H1 (cell line): ENCODE results near the gene SPATA31E1. TPM values are rescaled to one million over a fixed set of nuclear protein-coding genes. Genes with fewer than 3 reads are reported as not detected.

Source experiments
- CTCF ChIA-PET: fragments of 300-600 bp; sonication (Branson Sonifier 250); formaldehyde crosslinking; loops from one replicate; lab custom pipeline; 2021; ENCODE audit not compliant: partially characterized antibody; lab: Charles Lee
- POLR2A ChIA-PET: fragments of 300-600 bp; sonication (Branson Sonifier 250); formaldehyde crosslinking; loops from one replicate; lab custom pipeline; 2021; ENCODE audit warnings: inconsistent platforms; ENCODE audit not compliant: partially characterized antibody; lab: Charles Lee
- DNase-seq, 2 experiments: peaks; one replicate each; pipeline versions ENCODE4 v3.0.0 to v3.0.0-alpha.2; 2010 to 2022; ENCODE audit warnings: low spot score in 2 of 2, low read depth in 1 of 2, mixed read lengths in 1 of 2
- FAIRE-seq: peaks from 2 replicates; lab custom pipeline; 2011; peaks lifted over from hg19 to GRCh38; lab: Jason Lieb, UNC
- H2AFZ ChIP-seq: 2 replicates; pipeline ENCODE4 v1.8.1; 2012; ENCODE audit warnings: low read length, inconsistent platforms
- H2AK5ac ChIP-seq: 2 replicates; pipeline ENCODE4 v1.6.1; 2013; ENCODE audit warnings: low read depth, low read length
- H2BK120ac ChIP-seq: replicated peaks from 2 replicates; pipeline ENCODE3; 2013; ENCODE audit warnings: low read depth, low read length, inconsistent platforms
- H2BK12ac ChIP-seq: 2 replicates; pipeline ENCODE4 v1.6.1; 2013; ENCODE audit warnings: low read depth, low read length
- H2BK15ac ChIP-seq: 2 replicates; pipeline ENCODE4 v1.6.1; 2013; ENCODE audit warnings: low read length
- H2BK20ac ChIP-seq: 2 replicates; pipeline ENCODE4 v1.6.1; 2013; ENCODE audit warnings: low read length
- H2BK5ac ChIP-seq: 2 replicates; pipeline ENCODE4 v1.6.1; 2013; ENCODE audit warnings: low read depth, low read length
- H3K14ac ChIP-seq: 2 replicates; pipeline ENCODE4 v1.6.1; 2013; ENCODE audit warnings: inconsistent platforms; ENCODE audit not compliant: insufficient read length
- H3K18ac ChIP-seq: 2 replicates; pipeline ENCODE4 v1.6.1; 2013; ENCODE audit warnings: low read length; ENCODE audit errors: extremely low read depth
- H3K23ac ChIP-seq: 2 replicates; pipeline ENCODE4 v1.6.1; 2013; ENCODE audit warnings: inconsistent platforms; ENCODE audit not compliant: insufficient read length
- H3K23me2 ChIP-seq: 2 replicates; pipeline ENCODE4 v1.6.1; 2013; ENCODE audit warnings: low read depth, low read length
- H3K27ac ChIP-seq: 2 replicates; pipeline ENCODE4 v1.6.1; 2011; ENCODE audit warnings: low read depth, low read length, inconsistent platforms
- H3K27me3 ChIP-seq, 4 experiments: replicated peaks in 1 of 4; 1 replicate in 1 of 4; 2 replicates in 3 of 4; pipeline versions ENCODE4 v1.6.1 to v1.8.1; 2011 to 2013; ENCODE audit warnings: low read length in 3 of 4, mild to moderate bottlenecking in 3 of 4, inconsistent platforms in 2 of 4, mixed read lengths in 2 of 4, moderate library complexity in 1 of 4; ENCODE audit not compliant: control insufficient read depth in 3 of 4, insufficient read depth in 3 of 4; ENCODE audit errors: extremely low read depth in 1 of 4
- H3K36me3 ChIP-seq, 4 experiments: 2 replicates each; pipeline versions ENCODE4 v1.6.1 to v1.8.1; 2011 to 2013; ENCODE audit warnings: mild to moderate bottlenecking in 4 of 4, low read length in 3 of 4, moderate library complexity in 2 of 4, control low read depth in 1 of 4, inconsistent platforms in 1 of 4; ENCODE audit not compliant: insufficient read depth in 4 of 4, control insufficient read depth in 2 of 4
- H3K4ac ChIP-seq: replicated peaks from 2 replicates; pipeline ENCODE3; 2013; ENCODE audit warnings: low read length, low read depth, mixed read lengths, inconsistent platforms; ENCODE audit not compliant: insufficient read length
- H3K4me1 ChIP-seq, 4 experiments: replicated peaks in 1 of 4; 1 replicate in 1 of 4; 2 replicates in 3 of 4; pipeline versions ENCODE4 v1.6.1 to v1.8.1; 2011 to 2013; ENCODE audit warnings: low read length in 3 of 4, inconsistent platforms in 2 of 4, mixed read lengths in 1 of 4; ENCODE audit not compliant: insufficient read depth in 4 of 4, control insufficient read depth in 3 of 4
- H3K4me2 ChIP-seq, 2 experiments: 2 replicates each; pipeline versions ENCODE4 v1.6.1 to v1.8.1; 2011 to 2013; ENCODE audit warnings: low read depth in 2 of 2, low read length in 2 of 2, control low read depth in 1 of 2, inconsistent platforms in 1 of 2, mild to moderate bottlenecking in 1 of 2; ENCODE audit not compliant: insufficient read depth in 1 of 2
- H3K4me3 ChIP-seq, 4 experiments: fragments of 200-600, 300-600 bp in 1 of 4; sonication (generic), shearing (Covaris generic), sonication (Bioruptor Twin) in 1 of 4; 2 replicates each; pipeline versions ENCODE4 v1.5.1 to v1.8.1; 2011 to 2016; ENCODE audit warnings: low read length in 4 of 4, low read depth in 3 of 4, control low read depth in 2 of 4, inconsistent platforms in 2 of 4, mild to moderate bottlenecking in 2 of 4, mixed read lengths in 1 of 4, moderate library complexity in 1 of 4; ENCODE audit not compliant: insufficient read depth in 2 of 4; ENCODE audit errors: extremely low read depth in 1 of 4
- H3K56ac ChIP-seq: replicated peaks from 2 replicates; pipeline ENCODE3; 2013; ENCODE audit warnings: low read depth, mild to moderate bottlenecking, mixed read lengths, low read length, inconsistent platforms; ENCODE audit not compliant: insufficient read length
- H3K79me1 ChIP-seq: 2 replicates; pipeline ENCODE4 v1.6.1; 2013; ENCODE audit warnings: low read depth, low read length, control low read depth
- H3K79me2 ChIP-seq, 2 experiments: 2 replicates each; pipeline versions ENCODE4 v1.6.1 to v1.8.1; 2012 to 2013; ENCODE audit warnings: low read length in 2 of 2, mild to moderate bottlenecking in 2 of 2, inconsistent platforms in 1 of 2; ENCODE audit not compliant: insufficient read depth in 2 of 2, control insufficient read depth in 1 of 2
- H3K9ac ChIP-seq, 4 experiments: replicated peaks in 1 of 4; 1 replicate in 1 of 4; 2 replicates in 3 of 4; pipeline versions ENCODE4 v1.6.1 to v1.8.1; 2011 to 2013; ENCODE audit warnings: low read depth in 3 of 4, low read length in 3 of 4, control low read depth in 2 of 4, mild to moderate bottlenecking in 2 of 4, moderate library complexity in 2 of 4, inconsistent platforms in 1 of 4; ENCODE audit errors: extremely low read depth in 1 of 4
- H3K9me3 ChIP-seq, 2 experiments: 2 replicates each; pipeline versions ENCODE4 v1.6.1 to v1.8.1; 2012 to 2013; ENCODE audit warnings: mild to moderate bottlenecking in 2 of 2, moderate library complexity in 2 of 2, control low read depth in 1 of 2, inconsistent platforms in 1 of 2, low read depth in 1 of 2, low read length in 1 of 2, mixed read lengths in 1 of 2; ENCODE audit not compliant: insufficient read depth in 2 of 2
- H4K20me1 ChIP-seq, 2 experiments: replicated peaks in 1 of 2; 2 replicates each; pipeline versions ENCODE3 to v1.8.1; 2011 to 2013; ENCODE audit warnings: inconsistent platforms in 2 of 2, low read length in 2 of 2, mild to moderate bottlenecking in 1 of 2; ENCODE audit not compliant: insufficient read depth in 2 of 2, control insufficient read depth in 1 of 2
- H4K5ac ChIP-seq: 2 replicates; pipeline ENCODE4 v1.6.1; 2013; ENCODE audit warnings: low read length, low read depth, mixed read lengths, inconsistent platforms; ENCODE audit not compliant: insufficient read length
- H4K8ac ChIP-seq: 2 replicates; pipeline ENCODE4 v1.8.0; 2013; ENCODE audit warnings: mild to moderate bottlenecking, moderate library complexity, low read length, inconsistent platforms; ENCODE audit not compliant: insufficient read depth; ENCODE audit errors: extremely low read depth
- H4K91ac ChIP-seq: replicated peaks from 2 replicates; pipeline ENCODE3; 2013; ENCODE audit warnings: low read length, mixed read lengths, inconsistent platforms; ENCODE audit not compliant: insufficient read length
- BACH1 ChIP-seq: IDR thresholded peaks from 2 replicates; pipeline ENCODE4 v1.6.1; 2012; ENCODE audit warnings: low read length, improper control_type of control experiment
- EZH2 ChIP-seq: fragments of 200-600 bp; sonication (generic); IDR thresholded peaks from 2 replicates; pipeline ENCODE4 v1.7.1; 2012; ENCODE audit warnings: low read depth, mild to moderate bottlenecking, moderate library complexity, low read length, inconsistent platforms; ENCODE audit not compliant: severe bottlenecking
- GABPA ChIP-seq: IDR thresholded peaks from 2 replicates; pipeline ENCODE4 v1.6.1; 2011; ENCODE audit warnings: mild to moderate bottlenecking, low read length, moderate library complexity, borderline replicate concordance; ENCODE audit not compliant: insufficient read depth
- KDM1A ChIP-seq: fragments of 200-600, 300-600 bp; sonication (generic); IDR thresholded peaks from 2 replicates; pipeline ENCODE4 v1.7.1; 2016; ENCODE audit warnings: mild to moderate bottlenecking, low read length, borderline replicate concordance
- NANOG ChIP-seq: IDR thresholded peaks from 2 replicates; pipeline ENCODE4 v1.6.1; 2011; ENCODE audit warnings: low read length, low read depth, mild to moderate bottlenecking, inconsistent platforms; ENCODE audit not compliant: insufficient read depth, poor library complexity, severe bottlenecking
- RAD21 ChIP-seq, 2 experiments: IDR thresholded peaks in 1 of 2; conservative IDR thresholded peaks in 1 of 2; 2 replicates each; pipeline ENCODE4 v1.6.1; 2011; ENCODE audit warnings: low read depth in 2 of 2, low read length in 2 of 2, improper control_type of control experiment in 1 of 2, inconsistent platforms in 1 of 2, mild to moderate bottlenecking in 1 of 2, moderate library complexity in 1 of 2
- RXRA ChIP-seq: IDR thresholded peaks from 2 replicates; pipeline ENCODE4 v1.6.1; 2011; ENCODE audit warnings: low read depth, mild to moderate bottlenecking, low read length, moderate library complexity; ENCODE audit not compliant: insufficient read depth
- SP4 ChIP-seq: IDR thresholded peaks from 2 replicates; pipeline ENCODE4 v1.6.1; 2012; ENCODE audit warnings: low read length, inconsistent platforms
- TAF1 ChIP-seq: IDR thresholded peaks from 2 replicates; pipeline ENCODE4 v1.6.1; 2011; ENCODE audit warnings: mild to moderate bottlenecking, low read depth, low read length
- YY1 ChIP-seq: IDR thresholded peaks from 2 replicates; pipeline ENCODE4 v1.6.1; 2011; ENCODE audit warnings: low read depth, mild to moderate bottlenecking, low read length
- ZNF274 ChIP-seq: IDR thresholded peaks from 2 replicates; pipeline ENCODE4 v1.7.0; 2012; ENCODE audit warnings: low read length, borderline replicate concordance; ENCODE audit errors: extremely low read depth
- WGBS, 2 experiments: shearing (Covaris generic) in 1 of 2; methylation state at CpG; one replicate each; pipeline versions ENCODE4 v1.1.6 to v1.1.7; 2013 to 2015; ENCODE audit warnings: low lambda C conversion rate in 2 of 2, mixed read lengths in 2 of 2, inconsistent platforms in 1 of 2, low coverage in 1 of 2, missing lambda C conversion rate in 1 of 2; ENCODE audit not compliant: insufficient replicate concordance in 2 of 2, insufficient coverage in 1 of 2, insufficient read length in 1 of 2; ENCODE audit errors: extremely low coverage in 1 of 2, missing lambda C conversion rate in 1 of 2; 5-methylcytosine and 5-hydroxymethylcytosine counted together
- polyA plus RNA-seq, 7 experiments: library from polyadenylated mRNA; depleted of rRNA in 3 of 7; stranded (reverse) in 5 of 7; unstranded in 2 of 7; fragments of >200 nt in 5 of 7; fragments of 200-250 nt in 2 of 7; gene quantifications; 1 replicate in 5 of 7; 2 replicates in 1 of 7; 4 replicates in 1 of 7; pipeline versions ENCODE4 v1.2.1 to v1.2.3, GENCODE V29; 2011 to 2013; ENCODE audit warnings: missing spikeins in 2 of 7, mixed read lengths in 2 of 7
- total RNA-seq: library from RNA; stranded (reverse); fragmentation: NEBNext Ultra II Directional; extraction: Animal tissue kit (Norgen Biotek cat#: 25700); gene quantifications from 2 replicates; pipeline ENCODE4 v1.2.1, GENCODE V29; 2021
- TF ChIP-seq, protein P1 (sequence below): IDR thresholded peaks from 2 replicates; pipeline ENCODE4 v1.6.1; 2011; ENCODE audit warnings: low read length, improper control_type of control experiment

Gene SPATA31E1
- total and polyA plus RNA-seq, 2 of the 8 experiments (the other 6 are each of a cell fraction or from before 2014, with no cell fraction given), result 0.05 to 0.09 TPM

DNA sequence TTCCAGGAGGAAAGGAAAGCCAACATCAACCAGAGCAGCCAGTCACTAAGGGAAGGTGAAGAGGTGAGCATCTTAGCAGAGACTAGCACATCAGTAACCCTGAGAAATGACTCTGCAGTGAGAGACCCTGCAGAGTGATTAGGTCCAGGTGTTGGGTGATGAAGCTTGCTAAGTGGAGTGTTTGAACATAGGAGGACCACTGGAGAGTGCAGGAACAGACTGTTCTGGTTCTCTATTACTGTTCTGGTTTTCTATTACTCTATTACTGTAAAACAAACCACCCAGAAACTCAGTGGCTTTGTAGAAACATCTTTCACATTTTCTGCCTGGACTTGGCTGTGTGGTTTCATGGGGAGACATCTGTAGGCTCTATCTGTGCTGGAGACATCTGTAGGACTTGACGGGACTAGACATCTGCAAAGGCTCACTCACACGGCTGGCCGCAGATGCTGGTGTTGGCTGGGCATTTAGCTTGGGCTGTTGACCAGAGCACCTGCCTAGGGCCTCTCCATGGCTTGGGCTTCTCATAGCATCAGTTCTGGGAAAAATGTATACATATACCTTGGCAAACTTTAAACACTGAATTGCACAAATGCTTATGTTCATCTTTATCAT is 33.4 kb upstream of the SPATA31E1 start:
- FAIRE-seq, result no peak
- WGBS, 2 experiments, result 93% methylated on average over 3 of the region's 3 CpGs; no CpG with 5 or more reads in 1 of the 2 experiments
- Histone ChIP-seq H3K27ac (no peak overlapping the region), H3K9ac (no peak overlapping the region), H3K23ac (no peak overlapping the region), H2AFZ (no peak overlapping the region), H3K36me3 (no peaks in the 10 kb centered on the region), H3K79me2 (no peaks in the 10 kb centered on the region), H2BK15ac (no peak overlapping the region), H3K18ac (no peak overlapping the region), H3K79me1 (no peaks in the 10 kb centered on the region), H2BK120ac (no peak overlapping the region), H3K56ac (no peak overlapping the region), H4K20me1 (no peaks in the 10 kb centered on the region), H3K14ac (no peak overlapping the region), H4K8ac (no peak overlapping the region), H2BK5ac (no peak overlapping the region), H2BK12ac (no peak overlapping the region), H3K23me2 (no peaks in the 10 kb centered on the region; the same call in 1 of the 2 replicates), H4K91ac (no peak overlapping the region), H3K9me3 (no peaks in the 10 kb centered on the region), H3K4me1 (no peaks in the 10 kb centered on the region), H3K4me2 (no peak overlapping the region), H3K4me3 (no peak overlapping the region), H3K27me3 (no peaks in the 10 kb centered on the region), H2BK20ac (no peak overlapping the region), H3K4ac (no peak overlapping the region), H2AK5ac (no peak overlapping the region), H4K5ac (no peak overlapping the region)
- ChIA-PET CTCF (interaction anchor here (1.1 kb wide), 1 partner anchor 35 kb away, joined by 4 read pairs; no protein-coding TSS in a partner anchor), POLR2A (no interaction called here)
- DNase-seq, result no peak
- TF ChIP-seq ZNF274 (no peak), RXRA (no peak), YY1 (no peak), EZH2 (no peak), RAD21 (IDR thresholded peaks at IDR 0.05 in 1 of 2, conservative IDR thresholded peaks at IDR 0.05 in 1 of 2; ENCODE audit: low read depth in 2 of 2, low read length in 2 of 2) (no peak), GABPA (no peak), TAF1 (no peak), SP4 (no peak), BACH1 (no peak), KDM1A (no peak), NANOG (no peak)
- TF ChIP-seq, protein P1, sequence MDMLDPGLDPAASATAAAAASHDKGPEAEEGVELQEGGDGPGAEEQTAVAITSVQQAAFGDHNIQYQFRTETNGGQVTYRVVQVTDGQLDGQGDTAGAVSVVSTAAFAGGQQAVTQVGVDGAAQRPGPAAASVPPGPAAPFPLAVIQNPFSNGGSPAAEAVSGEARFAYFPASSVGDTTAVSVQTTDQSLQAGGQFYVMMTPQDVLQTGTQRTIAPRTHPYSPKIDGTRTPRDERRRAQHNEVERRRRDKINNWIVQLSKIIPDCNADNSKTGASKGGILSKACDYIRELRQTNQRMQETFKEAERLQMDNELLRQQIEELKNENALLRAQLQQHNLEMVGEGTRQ, result no peak
